ENCODE measurements around the gene NEK10. TPM values are rescaled to one million over a fixed set of nuclear protein-coding genes. Genes with fewer than 3 reads are reported as not detected.

The NEK10 gene
- total and polyA plus RNA-seq, 2 of the 4 experiments (the other 2 are of a cell fraction) = 2.2 to 6.6 TPM

DNA sequence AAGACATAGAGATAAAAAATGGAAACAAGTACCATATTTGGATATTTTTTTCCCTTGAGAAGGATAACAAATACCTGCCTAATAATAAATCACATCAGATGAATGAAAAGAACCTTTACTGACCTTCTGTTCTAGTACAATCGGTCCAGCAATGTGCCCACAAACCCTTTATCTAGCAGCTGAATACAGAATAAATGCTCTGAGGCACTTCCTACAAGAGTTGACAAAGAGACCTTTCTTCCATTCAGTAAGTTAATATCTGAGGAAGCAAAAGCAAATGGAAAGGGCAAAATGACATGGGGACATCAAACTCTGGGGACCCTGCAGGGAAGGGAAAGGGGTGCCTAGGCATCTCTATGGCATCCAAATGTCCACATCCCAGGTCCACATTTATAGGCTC lies 115.8 kb downstream of the NEK10 start:
- no peak overlapping the region for H3K4ac ChIP-seq (ENCODE audit: low read depth, low read length)
- no peak overlapping the region for H2AK9ac ChIP-seq (replicated peaks; ENCODE audit: low read depth, low read length, poor library complexity)
- H2AK5ac ChIP-seq (ENCODE audit: low read depth, low read length) = no peak overlapping the region
- H3K4me2 ChIP-seq (ENCODE audit: low read depth, low read length) = no peak overlapping the region
- no peaks in the 10 kb centered on the region for H3K27me3 ChIP-seq (ENCODE audit: control insufficient read depth, insufficient read depth, low read length)
- H2BK120ac ChIP-seq (ENCODE audit: low read depth, low read length) = no peak overlapping the region
- DNase-seq = no peak
- H3K79me1 ChIP-seq (ENCODE audit: low read depth in 1 of 2, low read length in 2 of 2) = no peaks in the 10 kb centered on the region
- in situ Hi-C loops (cut with MboI; ENCODE audit: low sequenced_read_pairs) (loop anchor here (10.0 kb wide), 1 partner anchor 119 kb away; no protein-coding TSS in a partner anchor), dilution Hi-C loops (cut with HindIII; ENCODE audit: low sequenced_read_pairs, unreplicated experiment) (no loop called here), intact Hi-C loops (cut with micrococcal nuclease) (no loop called here)
- H3K4me1 ChIP-seq (ENCODE audit: control insufficient read depth, insufficient read depth, low read length) = no peaks in the 10 kb centered on the region
- no peak overlapping the region for H2BK20ac ChIP-seq (ENCODE audit: low read depth, low read length)
- no peak overlapping the region for H3K9ac ChIP-seq (ENCODE audit: low read depth, low read length)
- no peaks in the 10 kb centered on the region for H4K20me1 ChIP-seq (ENCODE audit: insufficient read depth, low read length)
- no peak overlapping the region for H3K4me3 ChIP-seq (ENCODE audit: insufficient read depth, low read depth, low read length)
- H2BK5ac ChIP-seq (ENCODE audit: low read depth, low read length, poor library complexity, severe bottlenecking) = no peak overlapping the region
- no CpG with 5 or more reads among the region's 1 CpG for WGBS, 2 experiments (ENCODE audit: extremely low coverage in 2 of 2, insufficient read length in 1 of 2)
- no peak overlapping the region for H4K5ac ChIP-seq (ENCODE audit: low read depth, low read length)
- H3K14ac ChIP-seq (replicated peaks; ENCODE audit: low read depth, low read length) = no peak overlapping the region
- no peak overlapping the region for H2BK15ac ChIP-seq (ENCODE audit: low read depth, low read length)
- H4K91ac ChIP-seq (ENCODE audit: insufficient read depth, low read depth, low read length) = no peak overlapping the region
- H3K56ac ChIP-seq (ENCODE audit: extremely low read depth, insufficient read depth, low read length) = no peak overlapping the region
- no peaks in the 10 kb centered on the region for H3K9me1 ChIP-seq (ENCODE audit: insufficient read depth, low read length)
- BruUV-seq (replicated peaks) = no TSS peak
- no peak for ATAC-seq (ENCODE audit: low read depth)
- ChIA-PET CTCF (interaction anchor here (0.6 to 2.3 kb wide), 17 partner anchors 20 to 132 kb away, joined by 3 to 32 read pairs (median 4); no protein-coding TSS in a partner anchor), POLR2A (ENCODE audit: unreplicated experiment) (no interaction called here)
- H3K9me3 ChIP-seq (ENCODE audit: control insufficient read depth, insufficient read depth, low read length) = no peaks in the 10 kb centered on the region
- no peak overlapping the region for H2AFZ ChIP-seq (replicated peaks; ENCODE audit: low read length, poor library complexity)
- no peak overlapping the region for H4K8ac ChIP-seq (ENCODE audit: low read depth in 2 of 2, low read length in 2 of 2)
- H3K23ac ChIP-seq (ENCODE audit: low read depth, low read length) = no peak overlapping the region
- TF ChIP-seq MAZ (IDR thresholded peaks at IDR 0.05; ENCODE audit: borderline replicate concordance, low read depth, low read length) (no peak), CEBPB (IDR thresholded peaks at IDR 0.05; ENCODE audit: low read depth, low read length) (no peak), SMC3 (IDR thresholded peaks at IDR 0.05; ENCODE audit: low read depth, low read length) (no peak), RAD21 (IDR thresholded peaks at IDR 0.05; ENCODE audit: low read length) (no peak), MXI1 (IDR thresholded peaks at IDR 0.05; ENCODE audit: borderline replicate concordance, low read depth, low read length) (no peak), NFE2L2 (IDR thresholded peaks at IDR 0.05; ENCODE audit: low read depth, low read length) (no peak), RCOR1 (IDR thresholded peaks at IDR 0.05; ENCODE audit: insufficient replicate concordance, low read length) (no peak), CHD1 (IDR thresholded peaks at IDR 0.05; ENCODE audit: low read depth, low read length) (no peak), FOS (IDR thresholded peaks at IDR 0.05; ENCODE audit: low read depth, low read length) (no peak), BHLHE40 (IDR thresholded peaks at IDR 0.05; ENCODE audit: low read depth, low read length) (no peak)
- TF ChIP-seq, protein P1, sequence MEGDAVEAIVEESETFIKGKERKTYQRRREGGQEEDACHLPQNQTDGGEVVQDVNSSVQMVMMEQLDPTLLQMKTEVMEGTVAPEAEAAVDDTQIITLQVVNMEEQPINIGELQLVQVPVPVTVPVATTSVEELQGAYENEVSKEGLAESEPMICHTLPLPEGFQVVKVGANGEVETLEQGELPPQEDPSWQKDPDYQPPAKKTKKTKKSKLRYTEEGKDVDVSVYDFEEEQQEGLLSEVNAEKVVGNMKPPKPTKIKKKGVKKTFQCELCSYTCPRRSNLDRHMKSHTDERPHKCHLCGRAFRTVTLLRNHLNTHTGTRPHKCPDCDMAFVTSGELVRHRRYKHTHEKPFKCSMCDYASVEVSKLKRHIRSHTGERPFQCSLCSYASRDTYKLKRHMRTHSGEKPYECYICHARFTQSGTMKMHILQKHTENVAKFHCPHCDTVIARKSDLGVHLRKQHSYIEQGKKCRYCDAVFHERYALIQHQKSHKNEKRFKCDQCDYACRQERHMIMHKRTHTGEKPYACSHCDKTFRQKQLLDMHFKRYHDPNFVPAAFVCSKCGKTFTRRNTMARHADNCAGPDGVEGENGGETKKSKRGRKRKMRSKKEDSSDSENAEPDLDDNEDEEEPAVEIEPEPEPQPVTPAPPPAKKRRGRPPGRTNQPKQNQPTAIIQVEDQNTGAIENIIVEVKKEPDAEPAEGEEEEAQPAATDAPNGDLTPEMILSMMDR (conservative IDR thresholded peaks at IDR 0.05; ENCODE audit: low read depth, low read length) = no peak
- TF ChIP-seq, protein P2, sequence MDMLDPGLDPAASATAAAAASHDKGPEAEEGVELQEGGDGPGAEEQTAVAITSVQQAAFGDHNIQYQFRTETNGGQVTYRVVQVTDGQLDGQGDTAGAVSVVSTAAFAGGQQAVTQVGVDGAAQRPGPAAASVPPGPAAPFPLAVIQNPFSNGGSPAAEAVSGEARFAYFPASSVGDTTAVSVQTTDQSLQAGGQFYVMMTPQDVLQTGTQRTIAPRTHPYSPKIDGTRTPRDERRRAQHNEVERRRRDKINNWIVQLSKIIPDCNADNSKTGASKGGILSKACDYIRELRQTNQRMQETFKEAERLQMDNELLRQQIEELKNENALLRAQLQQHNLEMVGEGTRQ (IDR thresholded peaks at IDR 0.05; ENCODE audit: low read depth, low read length) = no peak
- TF ChIP-seq, protein P3, sequence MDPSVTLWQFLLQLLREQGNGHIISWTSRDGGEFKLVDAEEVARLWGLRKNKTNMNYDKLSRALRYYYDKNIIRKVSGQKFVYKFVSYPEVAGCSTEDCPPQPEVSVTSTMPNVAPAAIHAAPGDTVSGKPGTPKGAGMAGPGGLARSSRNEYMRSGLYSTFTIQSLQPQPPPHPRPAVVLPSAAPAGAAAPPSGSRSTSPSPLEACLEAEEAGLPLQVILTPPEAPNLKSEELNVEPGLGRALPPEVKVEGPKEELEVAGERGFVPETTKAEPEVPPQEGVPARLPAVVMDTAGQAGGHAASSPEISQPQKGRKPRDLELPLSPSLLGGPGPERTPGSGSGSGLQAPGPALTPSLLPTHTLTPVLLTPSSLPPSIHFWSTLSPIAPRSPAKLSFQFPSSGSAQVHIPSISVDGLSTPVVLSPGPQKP (IDR thresholded peaks at IDR 0.05; ENCODE audit: borderline replicate concordance, low read depth, low read length) = no peak
- no peak overlapping the region for H3K27ac ChIP-seq (ENCODE audit: insufficient read depth, low read length)
- no peak overlapping the region for H3K18ac ChIP-seq (ENCODE audit: low read depth, low read length)
- no peaks in the 10 kb centered on the region for H3K36me3 ChIP-seq (ENCODE audit: control insufficient read depth, insufficient read depth, low read length)
